K562 (cell line): Measurements from ENCODE around the gene DCN. TPM values are rescaled to one million over a fixed set of nuclear protein-coding genes. Genes with fewer than 3 reads are reported as not detected.

Experiments used
- ATAC-seq: fragments of 200-7000 bp; cut with Tn5 transposase; 3 replicates; pipeline ENCODE4 v1.9.1; 2020; ENCODE audit warnings: moderate library complexity
- BruUV-seq: library from RNA; stranded (reverse); fragments of 400-500 nt; replicated peaks from 2 replicates; lab custom pipeline; 2021; lab: Mats Ljungman, UMichigan
- CTCF ChIA-PET: fragments of 300-600 bp; formaldehyde crosslinking; extraction: SDS; loops from one replicate; lab custom pipeline; 2021; ENCODE audit warnings: low intra/inter-chr PET ratio; lab: Yijun Ruan, JAX
- POLR2A ChIA-PET: fragments of 300-600, 350-650 bp; sonication (Branson Sonifier 250); formaldehyde crosslinking; extraction: SDS; loops from one replicate; lab custom pipeline; 2021; ENCODE audit warnings: antibody characterized with exemption, inconsistent platforms; lab: Yijun Ruan, JAX
- DNase-seq, 4 experiments: peaks; one replicate each; pipeline versions ENCODE4 v3.0.0 to v3.0.0-alpha.2; 2011 to 2018; ENCODE audit warnings: low spot score in 3 of 4, mixed read lengths in 3 of 4; ENCODE audit errors: extremely low read depth in 1 of 4
- FAIRE-seq: peaks from 2 replicates; lab custom pipeline; 2011; peaks lifted over from hg19 to GRCh38; lab: Jason Lieb, UNC
- H2AFZ ChIP-seq: 2 replicates; pipeline ENCODE4 v1.6.0; 2011; ENCODE audit warnings: low read depth, low read length, control low read depth, inconsistent platforms
- H3K27ac ChIP-seq: fragments of 200-600 bp; 3 replicates; pipeline ENCODE4 v1.8.0; 2011; ENCODE audit warnings: low read depth, mild to moderate bottlenecking, control low read depth, inconsistent platforms, low read length, moderate library complexity, mixed read lengths; ENCODE audit errors: extremely low read depth
- H3K27me3 ChIP-seq, 2 experiments: fragments of 300-600 bp in 1 of 2; 2 replicates in 1 of 2; 3 replicates in 1 of 2; pipeline versions ENCODE4 v1.6.0 to v1.8.0; 2011; ENCODE audit warnings: inconsistent platforms in 2 of 2, low read length in 2 of 2, mild to moderate bottlenecking in 1 of 2, mixed read lengths in 1 of 2, moderate library complexity in 1 of 2; ENCODE audit not compliant: control insufficient read depth in 2 of 2, insufficient read depth in 2 of 2
- H3K36me3 ChIP-seq: fragments of 300-600 bp; 3 replicates; pipeline ENCODE4 v1.8.0; 2011; ENCODE audit warnings: mild to moderate bottlenecking, low read length, inconsistent platforms; ENCODE audit not compliant: control insufficient read depth, insufficient read depth
- H3K4me1 ChIP-seq, 2 experiments: fragments of 200-600 bp in 1 of 2; replicated peaks in 1 of 2; 2 replicates in 1 of 2; 3 replicates in 1 of 2; pipeline versions ENCODE4 v1.5.1 to v1.8.0; 2011; ENCODE audit warnings: inconsistent platforms in 2 of 2, low read length in 2 of 2, mild to moderate bottlenecking in 1 of 2, mixed read lengths in 1 of 2, moderate library complexity in 1 of 2; ENCODE audit not compliant: control insufficient read depth in 2 of 2, insufficient read depth in 2 of 2
- H3K4me2 ChIP-seq: 2 replicates; pipeline ENCODE4 v1.6.1; 2011; ENCODE audit warnings: low read length, control low read depth, inconsistent platforms, mixed read lengths; ENCODE audit not compliant: insufficient read depth
- H3K4me3 ChIP-seq: fragments of 200-600 bp; sonication (generic), shearing (Covaris generic); 2 replicates; pipeline ENCODE4 v1.5.1; 2016; ENCODE audit warnings: control low read depth, inconsistent platforms
- H3K79me2 ChIP-seq: fragments of 200-600 bp; 3 replicates; pipeline ENCODE4 v1.8.0; 2011; ENCODE audit warnings: low read length, inconsistent platforms; ENCODE audit not compliant: control insufficient read depth, insufficient read depth
- H3K9ac ChIP-seq, 2 experiments: 2 replicates each; pipeline versions ENCODE4 v1.6.0 to v1.6.1; 2011; ENCODE audit warnings: low read depth in 2 of 2, low read length in 2 of 2, control low read depth in 1 of 2, inconsistent platforms in 1 of 2, mild to moderate bottlenecking in 1 of 2, mixed read lengths in 1 of 2; ENCODE audit not compliant: insufficient read depth in 1 of 2
- H3K9me1 ChIP-seq: one replicate; pipeline ENCODE4 v1.6.0; 2011; ENCODE audit warnings: inconsistent platforms, mild to moderate bottlenecking, low read length, moderate library complexity; ENCODE audit not compliant: control insufficient read depth, insufficient read depth
- H3K9me3 ChIP-seq: replicated peaks from 2 replicates; pipeline ENCODE4 v1.5.1; 2011; ENCODE audit warnings: low read depth, low read length, inconsistent platforms; ENCODE audit not compliant: control insufficient read depth, insufficient read depth
- H4K20me1 ChIP-seq: replicated peaks from 2 replicates; pipeline ENCODE4 v1.6.1; 2011; ENCODE audit warnings: low read length, inconsistent platforms, mixed read lengths; ENCODE audit not compliant: control insufficient read depth, insufficient read depth
- CC2D1A ChIP-seq: fragments of 450-650 bp; IDR thresholded peaks from 2 replicates; pipeline ENCODE4 v1.6.1; 2017; ENCODE audit warnings: mild to moderate bottlenecking
- CREM ChIP-seq: IDR thresholded peaks from 2 replicates; pipeline ENCODE4 v1.6.1; 2014; ENCODE audit warnings: antibody characterized with exemption, low read depth
- CSDE1 ChIP-seq, 2 experiments: fragments of 450-650 bp; IDR thresholded peaks; 2 replicates each; pipeline ENCODE4 v1.6.1; 2016; ENCODE audit warnings: mild to moderate bottlenecking in 1 of 2
- ELF4 ChIP-seq: fragments of 450-650 bp; formaldehyde crosslinking; IDR thresholded peaks from 2 replicates; pipeline ENCODE4 v1.4.0; 2022; ENCODE audit warnings: missing genetic modification characterization
- EP400 ChIP-seq: fragments of 450-650 bp; IDR thresholded peaks from 2 replicates; pipeline ENCODE4 v1.6.1; 2017; ENCODE audit warnings: antibody characterized with exemption, mild to moderate bottlenecking, moderate library complexity
- FOS ChIP-seq: IDR thresholded peaks from 3 replicates; pipeline ENCODE4 v1.6.1; 2011; ENCODE audit not compliant: insufficient read length; ENCODE audit errors: extremely low read depth
- JUN ChIP-seq, 2 experiments: sonication (generic) in 1 of 2; formaldehyde crosslinking in 1 of 2; IDR thresholded peaks; 2 replicates each; pipeline versions ENCODE4 v1.6.1 to v1.8.0; 2012 to 2022; ENCODE audit warnings: borderline replicate concordance in 2 of 2, mild to moderate bottlenecking in 2 of 2, improper control_type of control experiment in 1 of 2, low read depth in 1 of 2, low read length in 1 of 2, missing genetic modification reagents in 1 of 2
- KAT2B ChIP-seq: IDR thresholded peaks from one replicate; pipeline ENCODE4 v1.6.1; 2012; ENCODE audit warnings: low read depth, mild to moderate bottlenecking, control low read depth, inconsistent platforms, low read length, moderate library complexity
- KAT7 ChIP-seq: sonication (generic); formaldehyde crosslinking; IDR thresholded peaks from 2 replicates; pipeline ENCODE4 v1.8.0; 2022; ENCODE audit warnings: missing genetic modification reagents, mild to moderate bottlenecking, borderline replicate concordance
- NCOA2 ChIP-seq, 2 experiments: fragments of 450-650 bp; IDR thresholded peaks; 2 replicates each; pipeline ENCODE4 v1.6.1; 2018; ENCODE audit warnings: mild to moderate bottlenecking in 2 of 2, moderate library complexity in 1 of 2; ENCODE audit not compliant: partially characterized antibody in 2 of 2
- NFIC ChIP-seq: fragments of 450-650 bp; IDR thresholded peaks from 2 replicates; pipeline ENCODE4 v1.6.1; 2017; ENCODE audit warnings: mild to moderate bottlenecking, inconsistent platforms
- NFIX ChIP-seq: fragments of 250-450 bp; sonication (Bioruptor Pico); IDR thresholded peaks from 2 replicates; pipeline ENCODE4 v1.4.0; 2020; ENCODE audit warnings: low read depth, mild to moderate bottlenecking, moderate library complexity
- NONO ChIP-seq, 2 experiments: fragments of 200-400 bp in 1 of 2; fragments of 450-650 bp in 1 of 2; formaldehyde crosslinking in 1 of 2; IDR thresholded peaks; 2 replicates each; pipeline ENCODE4 v1.6.1; 2017; ENCODE audit warnings: low read depth in 2 of 2, mild to moderate bottlenecking in 2 of 2, moderate library complexity in 2 of 2, low read length in 1 of 2
- RCOR1 ChIP-seq, 2 experiments: IDR thresholded peaks; 2 replicates each; pipeline ENCODE4 v1.6.1; 2012; ENCODE audit warnings: low read depth in 2 of 2, low read length in 2 of 2, borderline replicate concordance in 1 of 2, improper control_type of control experiment in 1 of 2
- SIRT6 ChIP-seq: IDR thresholded peaks from one replicate; pipeline ENCODE4 v1.6.1; 2012; ENCODE audit warnings: low read depth, mild to moderate bottlenecking, control low read depth, inconsistent platforms, low read length, moderate library complexity
- ZNF133 ChIP-seq: fragments of 250-450 bp; sonication (Bioruptor Pico); IDR thresholded peaks from 2 replicates; pipeline ENCODE4 v1.4.0; 2020; ENCODE audit warnings: mild to moderate bottlenecking
- ZNF586 ChIP-seq: fragments of 450-650 bp; formaldehyde crosslinking; conservative IDR thresholded peaks from 2 replicates; pipeline ENCODE4 v1.4.0; 2020; ENCODE audit warnings: mild to moderate bottlenecking, moderate library complexity
- ZNF830 ChIP-seq: fragments of 250-450 bp; sonication (Bioruptor Pico); IDR thresholded peaks from 2 replicates; pipeline ENCODE4 v1.5.0; 2021; ENCODE audit warnings: mild to moderate bottlenecking
- WGBS: fragments of 100-300 bp; shearing (Covaris generic); methylation state at CpG from one replicate; pipeline ENCODE4 v1.1.6; 2016; ENCODE audit warnings: low coverage, mixed read lengths; ENCODE audit not compliant: insufficient coverage; ENCODE audit errors: missing lambda C conversion rate; 5-methylcytosine and 5-hydroxymethylcytosine counted together
- in situ Hi-C: fragments of 300-500 bp; cut with MboI; formaldehyde crosslinking; loops from 4 replicates; pipeline ENCODE4 v1.15.0; 2018; ENCODE audit warnings: inconsistent platforms, mixed read lengths
- intact Hi-C: fragments of 100-400 bp; cut with micrococcal nuclease; formaldehyde crosslinking; loops from 2 replicates; pipeline ENCODE4 v1.14.2; 2022
- polyA plus RNA-seq, 8 experiments: library from polyadenylated mRNA; depleted of rRNA in 4 of 8; stranded (reverse) in 5 of 8; unstranded in 3 of 8; fragments of >200 nt; fragmentation: Nextera tagmentation in 2 of 8; fragmentation: Illumina TruSeq in 1 of 8; extraction: Ambion mirVana in 2 of 8; extraction: Trizol in 1 of 8; gene quantifications; 2 replicates each; pipeline versions ENCODE4 v1.2.1 to v1.2.3, GENCODE V29; 2011 to 2014; ENCODE audit warnings: inconsistent platforms in 1 of 8, missing spikeins in 1 of 8
- total RNA-seq, 7 experiments: library from RNA; depleted of rRNA in 6 of 7; stranded (reverse); fragments of >200 nt in 6 of 7; fragmentation: Illumina TruSeq in 2 of 7; extraction: Trizol in 2 of 7; gene quantifications; 2 replicates each; pipeline versions ENCODE4 v1.2.1 to v1.2.3, GENCODE V29; 2011 to 2021; ENCODE audit warnings: low replicate concordance in 1 of 7
- TF ChIP-seq, protein P1 (sequence below): fragments of 250-450 bp; sonication (Bioruptor Pico); IDR thresholded peaks from 2 replicates; pipeline ENCODE4 v1.8.0; 2022; ENCODE audit warnings: inconsistent platforms
- TF ChIP-seq, protein P2 (sequence below): IDR thresholded peaks from 3 replicates; pipeline ENCODE4 v1.6.1; 2011; ENCODE audit warnings: borderline replicate concordance, mild to moderate bottlenecking, moderate library complexity; ENCODE audit not compliant: insufficient read length; ENCODE audit errors: extremely low read depth

The DCN gene
- total and polyA plus RNA-seq, 9 of the 15 experiments (the other 6 are each of a cell fraction or from before 2014, with no cell fraction given), result 0.08 to 2.4 (median 0.31) TPM; not detected in 1

DNA sequence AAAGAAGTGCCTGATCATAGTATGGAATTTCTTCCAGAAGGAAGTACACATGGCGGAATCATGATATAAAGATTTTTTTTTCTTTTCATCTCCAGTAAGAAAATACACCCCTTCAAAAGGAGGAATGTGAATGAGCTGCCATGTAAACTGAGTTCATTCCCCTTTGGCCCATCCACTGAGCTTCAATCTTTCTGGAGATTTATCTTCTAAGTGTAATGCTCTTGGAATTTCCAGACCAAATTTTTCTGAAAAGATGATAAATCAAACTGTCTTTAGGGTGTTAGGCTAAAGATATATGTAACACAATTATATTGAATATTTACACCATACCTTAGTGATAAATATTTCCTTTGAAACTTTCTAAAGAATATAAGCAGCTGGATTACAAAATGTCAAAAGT, 5.2 kb downstream of the DCN start:
- in situ Hi-C loops, result no loop called here
- Histone ChIP-seq H4K20me1 (no peaks in the 10 kb centered on the region), H3K9me1 (no peaks in the 10 kb centered on the region)
- TF ChIP-seq ELF4 (no peak), CC2D1A (no peak), CREM (no peak), NFIX (no peak), EP400 (no peak), ZNF586 (CRISPR knock-in tag) (no peak), NONO (IDR thresholded peaks at IDR 0.05; ENCODE audit: low read depth in 2 of 2, low read length in 1 of 2) (no peak), NFIC (no peak), KAT2B (no peak), ZNF133 (CRISPR knock-in tag) (no peak), NCOA2 (IDR thresholded peaks at IDR 0.05; ENCODE audit: partially characterized antibody in 2 of 2) (no peak), SIRT6 (no peak), ZNF830 (CRISPR knock-in tag) (no peak), KAT7 (CRISPR knock-in tag) (no peak), CSDE1 (IDR thresholded peaks at IDR 0.05) (no peak), RCOR1 (IDR thresholded peaks at IDR 0.05; ENCODE audit: borderline replicate concordance in 1 of 2, low read depth in 2 of 2, low read length in 2 of 2) (no peak), FOS (no peak), JUN (IDR thresholded peaks at IDR 0.05; ENCODE audit: borderline replicate concordance, low read depth, low read length) (no peak), JUN (CRISPR knock-in tag; IDR thresholded peaks at IDR 0.05; ENCODE audit: borderline replicate concordance) (no peak)
- TF ChIP-seq, protein P1, sequence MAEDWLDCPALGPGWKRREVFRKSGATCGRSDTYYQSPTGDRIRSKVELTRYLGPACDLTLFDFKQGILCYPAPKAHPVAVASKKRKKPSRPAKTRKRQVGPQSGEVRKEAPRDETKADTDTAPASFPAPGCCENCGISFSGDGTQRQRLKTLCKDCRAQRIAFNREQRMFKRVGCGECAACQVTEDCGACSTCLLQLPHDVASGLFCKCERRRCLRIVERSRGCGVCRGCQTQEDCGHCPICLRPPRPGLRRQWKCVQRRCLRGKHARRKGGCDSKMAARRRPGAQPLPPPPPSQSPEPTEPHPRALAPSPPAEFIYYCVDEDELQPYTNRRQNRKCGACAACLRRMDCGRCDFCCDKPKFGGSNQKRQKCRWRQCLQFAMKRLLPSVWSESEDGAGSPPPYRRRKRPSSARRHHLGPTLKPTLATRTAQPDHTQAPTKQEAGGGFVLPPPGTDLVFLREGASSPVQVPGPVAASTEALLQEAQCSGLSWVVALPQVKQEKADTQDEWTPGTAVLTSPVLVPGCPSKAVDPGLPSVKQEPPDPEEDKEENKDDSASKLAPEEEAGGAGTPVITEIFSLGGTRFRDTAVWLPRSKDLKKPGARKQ (CRISPR knock-in tag), result no peak
- TF ChIP-seq, protein P2, sequence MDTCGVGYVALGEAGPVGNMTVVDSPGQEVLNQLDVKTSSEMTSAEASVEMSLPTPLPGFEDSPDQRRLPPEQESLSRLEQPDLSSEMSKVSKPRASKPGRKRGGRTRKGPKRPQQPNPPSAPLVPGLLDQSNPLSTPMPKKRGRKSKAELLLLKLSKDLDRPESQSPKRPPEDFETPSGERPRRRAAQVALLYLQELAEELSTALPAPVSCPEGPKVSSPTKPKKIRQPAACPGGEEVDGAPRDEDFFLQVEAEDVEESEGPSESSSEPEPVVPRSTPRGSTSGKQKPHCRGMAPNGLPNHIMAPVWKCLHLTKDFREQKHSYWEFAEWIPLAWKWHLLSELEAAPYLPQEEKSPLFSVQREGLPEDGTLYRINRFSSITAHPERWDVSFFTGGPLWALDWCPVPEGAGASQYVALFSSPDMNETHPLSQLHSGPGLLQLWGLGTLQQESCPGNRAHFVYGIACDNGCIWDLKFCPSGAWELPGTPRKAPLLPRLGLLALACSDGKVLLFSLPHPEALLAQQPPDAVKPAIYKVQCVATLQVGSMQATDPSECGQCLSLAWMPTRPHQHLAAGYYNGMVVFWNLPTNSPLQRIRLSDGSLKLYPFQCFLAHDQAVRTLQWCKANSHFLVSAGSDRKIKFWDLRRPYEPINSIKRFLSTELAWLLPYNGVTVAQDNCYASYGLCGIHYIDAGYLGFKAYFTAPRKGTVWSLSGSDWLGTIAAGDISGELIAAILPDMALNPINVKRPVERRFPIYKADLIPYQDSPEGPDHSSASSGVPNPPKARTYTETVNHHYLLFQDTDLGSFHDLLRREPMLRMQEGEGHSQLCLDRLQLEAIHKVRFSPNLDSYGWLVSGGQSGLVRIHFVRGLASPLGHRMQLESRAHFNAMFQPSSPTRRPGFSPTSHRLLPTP, result no peak
- TF ChIP-seq, all 486 proteins: peak for 0
- Histone ChIP-seq H3K9ac (no peak overlapping the region), H3K36me3 (no peaks in the 10 kb centered on the region), H3K27me3 (no peaks in the 10 kb centered on the region), H3K9me3 (no peaks in the 10 kb centered on the region), H3K4me1 (no peaks in the 10 kb centered on the region), H3K27ac (no peak overlapping the region), H2AFZ (no peak overlapping the region), H3K4me2 (no peak overlapping the region), H3K4me3 (no peak overlapping the region), H3K79me2 (no peaks in the 10 kb centered on the region)
- ChIA-PET CTCF (interaction anchor here (0.5 to 1.3 kb wide), 4 partner anchors 148 to 1298 kb away, joined by 3 to 4 read pairs (median 4); no protein-coding TSS in a partner anchor), POLR2A (no interaction called here)
- no peak for ATAC-seq
- intact Hi-C loops, result no loop called here
- 0% methylated on average over 1 of the region's 1 CpG for WGBS
- no peak for FAIRE-seq
- no peak for DNase-seq
- BruUV-seq, result no TSS peak
